GM13976 (cell line): Measurements from ENCODE around the gene APBB1.

Experiments used
- DNase-seq: peaks from one replicate; pipeline ENCODE4 v3.0.0; 2012; ENCODE audit warnings: low spot score
- CTCF ChIP-seq: IDR thresholded peaks from 2 replicates; pipeline ENCODE4 v1.5.1; 2012; ENCODE audit warnings: borderline replicate concordance, mild to moderate bottlenecking; ENCODE audit not compliant: insufficient read depth; ENCODE audit errors: extremely low read depth, missing control alignments, control extremely low read depth
- in situ Hi-C: fragments of 300-500 bp; cut with MboI; formaldehyde crosslinking; loops from one replicate; pipeline ENCODE4 v1.12.0; 2022; ENCODE audit warnings: low sequenced_read_pairs, mixed read lengths, inconsistent platforms; ENCODE audit not compliant: unreplicated experiment

Gene APBB1

GRCh38 chr11:6389905-6390717 is 28.8 kb downstream of the APBB1 start, which contains the start of gene SMPD1:
SMPD1 (plus strand) TSS chr11:6390474; CDS start chr11:6390599, 125 bp downstream.
- no peak for TF ChIP-seq CTCF
- in situ Hi-C loops = no loop called here
- DNase-seq = peak; percentile 98

- DNase-seq = no peak
- TF ChIP-seq CTCF = no peak
- in situ Hi-C loops = no loop called here
Measured at GRCh38 chr11:6388748-6389147, 30.1 kb downstream of the APBB1 start.

- no peak for TF ChIP-seq CTCF
- no peak for DNase-seq
- in situ Hi-C loops = no loop called here
Measured at GRCh38 chr11:6387811-6388599, 30.9 kb downstream of the APBB1 start.

- in situ Hi-C loops = no loop called here
- DNase-seq = no peak
- TF ChIP-seq CTCF = no peak
Measured at GRCh38 chr11:6385046-6385777, 33.7 kb downstream of the APBB1 start.

GRCh38 chr11:6378640-6378989 is 40.3 kb downstream of the APBB1 start:
- in situ Hi-C loops = no loop called here
- TF ChIP-seq CTCF = no peak
- no peak for DNase-seq

- DNase-seq = no peak
- TF ChIP-seq CTCF = no peak
- in situ Hi-C loops = no loop called here
Measured at GRCh38 chr11:6377902-6378639, 40.8 kb downstream of the APBB1 start.
